Panc1 (cell line): ENCODE measurements around the gene SLU7.

Experiments used
- TCF7L2 ChIP-seq: IDR thresholded peaks from 2 replicates; pipeline ENCODE4 v1.6.1; 2011; ENCODE audit warnings: mild to moderate bottlenecking, low read depth, low read length, inconsistent platforms
- TF ChIP-seq, protein P1 (sequence below): fragments of 450-650 bp; IDR thresholded peaks from 2 replicates; pipeline ENCODE4 v1.5.1; 2017; ENCODE audit warnings: mild to moderate bottlenecking

DNA sequence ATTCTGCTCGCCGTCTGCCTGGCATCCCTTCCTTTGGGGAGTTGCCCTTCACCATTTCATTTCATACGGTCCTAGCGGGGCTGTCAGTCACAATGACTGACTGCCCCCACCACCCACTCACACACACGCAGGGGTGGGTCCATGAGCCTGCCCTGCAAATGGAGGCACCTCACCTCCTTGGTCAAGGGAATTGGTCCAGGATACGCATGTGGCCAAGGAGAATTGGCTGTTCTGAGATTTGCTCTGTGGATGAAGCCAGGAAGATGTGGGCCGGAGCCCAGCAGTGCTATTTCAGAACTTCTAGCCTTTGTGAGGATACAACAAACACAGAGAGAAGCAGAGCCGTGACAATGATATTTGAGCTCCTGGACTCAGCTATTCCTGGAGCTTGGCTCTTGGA, 65.5 kb downstream of the SLU7 start:
- TF ChIP-seq, protein P1, sequence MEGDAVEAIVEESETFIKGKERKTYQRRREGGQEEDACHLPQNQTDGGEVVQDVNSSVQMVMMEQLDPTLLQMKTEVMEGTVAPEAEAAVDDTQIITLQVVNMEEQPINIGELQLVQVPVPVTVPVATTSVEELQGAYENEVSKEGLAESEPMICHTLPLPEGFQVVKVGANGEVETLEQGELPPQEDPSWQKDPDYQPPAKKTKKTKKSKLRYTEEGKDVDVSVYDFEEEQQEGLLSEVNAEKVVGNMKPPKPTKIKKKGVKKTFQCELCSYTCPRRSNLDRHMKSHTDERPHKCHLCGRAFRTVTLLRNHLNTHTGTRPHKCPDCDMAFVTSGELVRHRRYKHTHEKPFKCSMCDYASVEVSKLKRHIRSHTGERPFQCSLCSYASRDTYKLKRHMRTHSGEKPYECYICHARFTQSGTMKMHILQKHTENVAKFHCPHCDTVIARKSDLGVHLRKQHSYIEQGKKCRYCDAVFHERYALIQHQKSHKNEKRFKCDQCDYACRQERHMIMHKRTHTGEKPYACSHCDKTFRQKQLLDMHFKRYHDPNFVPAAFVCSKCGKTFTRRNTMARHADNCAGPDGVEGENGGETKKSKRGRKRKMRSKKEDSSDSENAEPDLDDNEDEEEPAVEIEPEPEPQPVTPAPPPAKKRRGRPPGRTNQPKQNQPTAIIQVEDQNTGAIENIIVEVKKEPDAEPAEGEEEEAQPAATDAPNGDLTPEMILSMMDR = no peak
- no peak for TF ChIP-seq TCF7L2
